K562 (cell line): ENCODE measurements around the gene CIAO2A. TPM values are rescaled to one million over a fixed set of nuclear protein-coding genes. Genes with fewer than 3 reads are reported as not detected.

Experiments
- ATAC-seq: fragments of 200-7000 bp; cut with Tn5 transposase; 3 replicates; pipeline ENCODE4 v1.9.1; 2020; ENCODE audit warnings: moderate library complexity
- BruUV-seq: library from RNA; stranded (reverse); fragments of 400-500 nt; replicated peaks from 2 replicates; lab custom pipeline; 2021; lab: Mats Ljungman, UMichigan
- CTCF ChIA-PET: fragments of 300-600 bp; formaldehyde crosslinking; extraction: SDS; loops from one replicate; lab custom pipeline; 2021; ENCODE audit warnings: low intra/inter-chr PET ratio; lab: Yijun Ruan, JAX
- POLR2A ChIA-PET: fragments of 300-600, 350-650 bp; sonication (Branson Sonifier 250); formaldehyde crosslinking; extraction: SDS; loops from one replicate; lab custom pipeline; 2021; ENCODE audit warnings: antibody characterized with exemption, inconsistent platforms; lab: Yijun Ruan, JAX
- DNase-seq, 4 experiments: peaks; one replicate each; pipeline versions ENCODE4 v3.0.0 to v3.0.0-alpha.2; 2011 to 2018; ENCODE audit warnings: low spot score in 3 of 4, mixed read lengths in 3 of 4; ENCODE audit errors: extremely low read depth in 1 of 4
- FAIRE-seq: peaks from 2 replicates; lab custom pipeline; 2011; peaks lifted over from hg19 to GRCh38; lab: Jason Lieb, UNC
- H2AFZ ChIP-seq: 2 replicates; pipeline ENCODE4 v1.6.0; 2011; ENCODE audit warnings: low read depth, low read length, control low read depth, inconsistent platforms
- H3K27ac ChIP-seq: fragments of 200-600 bp; 3 replicates; pipeline ENCODE4 v1.8.0; 2011; ENCODE audit warnings: low read depth, mild to moderate bottlenecking, control low read depth, inconsistent platforms, low read length, moderate library complexity, mixed read lengths; ENCODE audit errors: extremely low read depth
- H3K27me3 ChIP-seq, 2 experiments: fragments of 300-600 bp in 1 of 2; 2 replicates in 1 of 2; 3 replicates in 1 of 2; pipeline versions ENCODE4 v1.6.0 to v1.8.0; 2011; ENCODE audit warnings: inconsistent platforms in 2 of 2, low read length in 2 of 2, mild to moderate bottlenecking in 1 of 2, mixed read lengths in 1 of 2, moderate library complexity in 1 of 2; ENCODE audit not compliant: control insufficient read depth in 2 of 2, insufficient read depth in 2 of 2
- H3K36me3 ChIP-seq: fragments of 300-600 bp; 3 replicates; pipeline ENCODE4 v1.8.0; 2011; ENCODE audit warnings: mild to moderate bottlenecking, low read length, inconsistent platforms; ENCODE audit not compliant: control insufficient read depth, insufficient read depth
- H3K4me1 ChIP-seq, 2 experiments: fragments of 200-600 bp in 1 of 2; replicated peaks in 1 of 2; 2 replicates in 1 of 2; 3 replicates in 1 of 2; pipeline versions ENCODE4 v1.5.1 to v1.8.0; 2011; ENCODE audit warnings: inconsistent platforms in 2 of 2, low read length in 2 of 2, mild to moderate bottlenecking in 1 of 2, mixed read lengths in 1 of 2, moderate library complexity in 1 of 2; ENCODE audit not compliant: control insufficient read depth in 2 of 2, insufficient read depth in 2 of 2
- H3K4me2 ChIP-seq: 2 replicates; pipeline ENCODE4 v1.6.1; 2011; ENCODE audit warnings: low read length, control low read depth, inconsistent platforms, mixed read lengths; ENCODE audit not compliant: insufficient read depth
- H3K4me3 ChIP-seq: fragments of 200-600 bp; sonication (generic), shearing (Covaris generic); 2 replicates; pipeline ENCODE4 v1.5.1; 2016; ENCODE audit warnings: control low read depth, inconsistent platforms
- H3K79me2 ChIP-seq: fragments of 200-600 bp; 3 replicates; pipeline ENCODE4 v1.8.0; 2011; ENCODE audit warnings: low read length, inconsistent platforms; ENCODE audit not compliant: control insufficient read depth, insufficient read depth
- H3K9ac ChIP-seq, 2 experiments: 2 replicates each; pipeline versions ENCODE4 v1.6.0 to v1.6.1; 2011; ENCODE audit warnings: low read depth in 2 of 2, low read length in 2 of 2, control low read depth in 1 of 2, inconsistent platforms in 1 of 2, mild to moderate bottlenecking in 1 of 2, mixed read lengths in 1 of 2; ENCODE audit not compliant: insufficient read depth in 1 of 2
- H3K9me1 ChIP-seq: one replicate; pipeline ENCODE4 v1.6.0; 2011; ENCODE audit warnings: inconsistent platforms, mild to moderate bottlenecking, low read length, moderate library complexity; ENCODE audit not compliant: control insufficient read depth, insufficient read depth
- H3K9me3 ChIP-seq: replicated peaks from 2 replicates; pipeline ENCODE4 v1.5.1; 2011; ENCODE audit warnings: low read depth, low read length, inconsistent platforms; ENCODE audit not compliant: control insufficient read depth, insufficient read depth
- H4K20me1 ChIP-seq: replicated peaks from 2 replicates; pipeline ENCODE4 v1.6.1; 2011; ENCODE audit warnings: low read length, inconsistent platforms, mixed read lengths; ENCODE audit not compliant: control insufficient read depth, insufficient read depth
- AFF4 ChIP-seq: sonication (generic); formaldehyde crosslinking; IDR thresholded peaks from 2 replicates; pipeline ENCODE4 v1.8.0; 2023; ENCODE audit warnings: mild to moderate bottlenecking, missing genetic modification reagents
- CREBBP ChIP-seq: IDR thresholded peaks from one replicate; pipeline ENCODE4 v1.6.1; 2012; ENCODE audit warnings: low read depth, mild to moderate bottlenecking, control low read depth, inconsistent platforms, low read length
- CTCFL ChIP-seq: IDR thresholded peaks from 2 replicates; pipeline ENCODE4 v1.6.1; 2011; ENCODE audit warnings: borderline replicate concordance, low read depth, mild to moderate bottlenecking, moderate library complexity, low read length; ENCODE audit not compliant: insufficient read depth, poor library complexity, severe bottlenecking
- ELF1 ChIP-seq: fragments of 200-800 bp; sonication (Bioruptor generic); IDR thresholded peaks from 2 replicates; pipeline ENCODE4 v1.6.1; 2016; ENCODE audit warnings: missing genetic modification characterization, missing compliant biosample characterization
- FOXK2 ChIP-seq, 2 experiments: fragments of 450-650 bp; IDR thresholded peaks in 1 of 2; conservative IDR thresholded peaks in 1 of 2; 2 replicates each; pipeline ENCODE4 v1.6.1; 2016; ENCODE audit warnings: low read depth in 2 of 2, mild to moderate bottlenecking in 1 of 2
- JUNB ChIP-seq: fragments of 450-650 bp; formaldehyde crosslinking; conservative IDR thresholded peaks from 2 replicates; pipeline ENCODE4 v1.4.0; 2020; ENCODE audit warnings: mild to moderate bottlenecking
- PHTF2 ChIP-seq: fragments of 250-450 bp; sonication (Bioruptor Pico); IDR thresholded peaks from 2 replicates; pipeline ENCODE4 v1.5.0; 2021; ENCODE audit warnings: mild to moderate bottlenecking
- POLR2AphosphoS5 ChIP-seq: IDR thresholded peaks from 2 replicates; pipeline ENCODE4 v1.6.1; 2011; ENCODE audit warnings: mild to moderate bottlenecking, low read depth, low read length, moderate library complexity; ENCODE audit not compliant: control insufficient read depth, insufficient read depth
- SFPQ ChIP-seq: fragments of 200-400 bp; formaldehyde crosslinking; IDR thresholded peaks from 2 replicates; pipeline ENCODE4 v1.6.1; 2017; ENCODE audit warnings: mild to moderate bottlenecking, low read depth, low read length, moderate library complexity
- SUPT5H ChIP-seq: fragments of 450-650 bp; IDR thresholded peaks from 2 replicates; pipeline ENCODE4 v1.6.1; 2016
- TCF3 ChIP-seq: sonication (generic); formaldehyde crosslinking; IDR thresholded peaks from 2 replicates; pipeline ENCODE4 v1.4.0; 2020; ENCODE audit warnings: mild to moderate bottlenecking, missing genetic modification reagents
- THRAP3 ChIP-seq: fragments of 450-650 bp; IDR thresholded peaks from 2 replicates; pipeline ENCODE4 v1.6.1; 2016; ENCODE audit warnings: mild to moderate bottlenecking, inconsistent platforms, borderline replicate concordance
- ZNF143 ChIP-seq: sonication (generic); formaldehyde crosslinking; IDR thresholded peaks from 2 replicates; pipeline ENCODE4 v1.9.0; 2022; ENCODE audit warnings: mild to moderate bottlenecking, missing genetic modification reagents
- ZNF165 ChIP-seq: fragments of 250-450 bp; sonication (Bioruptor Pico); IDR thresholded peaks from 2 replicates; pipeline ENCODE4 v1.4.0; 2020; ENCODE audit warnings: borderline replicate concordance
- ZNF764 ChIP-seq: fragments of 250-450 bp; sonication (Bioruptor Pico); IDR thresholded peaks from 2 replicates; pipeline ENCODE4 v1.4.0; 2020; ENCODE audit warnings: low read depth, mild to moderate bottlenecking, moderate library complexity
- WGBS: fragments of 100-300 bp; shearing (Covaris generic); methylation state at CpG from one replicate; pipeline ENCODE4 v1.1.6; 2016; ENCODE audit warnings: low coverage, mixed read lengths; ENCODE audit not compliant: insufficient coverage; ENCODE audit errors: missing lambda C conversion rate; 5-methylcytosine and 5-hydroxymethylcytosine counted together
- in situ Hi-C: fragments of 300-500 bp; cut with MboI; formaldehyde crosslinking; loops from 4 replicates; pipeline ENCODE4 v1.15.0; 2018; ENCODE audit warnings: inconsistent platforms, mixed read lengths
- intact Hi-C: fragments of 100-400 bp; cut with micrococcal nuclease; formaldehyde crosslinking; loops from 2 replicates; pipeline ENCODE4 v1.14.2; 2022
- polyA plus RNA-seq, 8 experiments: library from polyadenylated mRNA; depleted of rRNA in 4 of 8; stranded (reverse) in 5 of 8; unstranded in 3 of 8; fragments of >200 nt; fragmentation: Nextera tagmentation in 2 of 8; fragmentation: Illumina TruSeq in 1 of 8; extraction: Ambion mirVana in 2 of 8; extraction: Trizol in 1 of 8; gene quantifications; 2 replicates each; pipeline versions ENCODE4 v1.2.1 to v1.2.3, GENCODE V29; 2011 to 2014; ENCODE audit warnings: inconsistent platforms in 1 of 8, missing spikeins in 1 of 8
- total RNA-seq, 7 experiments: library from RNA; depleted of rRNA in 6 of 7; stranded (reverse); fragments of >200 nt in 6 of 7; fragmentation: Illumina TruSeq in 2 of 7; extraction: Trizol in 2 of 7; gene quantifications; 2 replicates each; pipeline versions ENCODE4 v1.2.1 to v1.2.3, GENCODE V29; 2011 to 2021; ENCODE audit warnings: low replicate concordance in 1 of 7

The CIAO2A gene
- total and polyA plus RNA-seq, 9 of the 15 experiments (the other 6 are each of a cell fraction or from before 2014, with no cell fraction given), result 161 to 429 (median 313) TPM

GRCh38 chr15:64102497-64102896, 8.9 kb upstream of the CIAO2A start:
- intact Hi-C loops (no loop called here), in situ Hi-C loops (no loop called here)
- BruUV-seq, result no TSS peak
- H3K4me1 ChIP-seq, result peaks cover 6 to 19% of the 10 kb centered on the region in 2 experiments; a peak in 3 of 5 replicates
- ChIA-PET POLR2A (interaction anchor here (1.7 kb wide), 1 partner anchor 10 kb away, joined by 7 read pairs; no protein-coding TSS in a partner anchor), CTCF (no interaction called here)
- H4K20me1 ChIP-seq, result peaks cover 12% of the 10 kb centered on the region; the same call in 1 of the 2 replicates
- no peaks in the 10 kb centered on the region for H3K9me3 ChIP-seq
- ATAC-seq (no peak), DNase-seq (no peak), FAIRE-seq (no peak)
- H3K4me2 ChIP-seq, result no peak overlapping the region
- H2AFZ ChIP-seq, result no peak overlapping the region
- H3K4me3 ChIP-seq, result no peak overlapping the region
- H3K9ac ChIP-seq, result no peak overlapping the region
- no peaks in the 10 kb centered on the region for H3K27me3 ChIP-seq
- H3K9me1 ChIP-seq, result no peaks in the 10 kb centered on the region
- H3K36me3 ChIP-seq, result peaks cover 24% of the 10 kb centered on the region
- peaks cover 99% of the 10 kb centered on the region for H3K79me2 ChIP-seq
- WGBS, result 92% methylated on average over 1 of the region's 2 CpGs
- H3K27ac ChIP-seq, result no peak overlapping the region
- TF ChIP-seq ZNF143 (CRISPR knock-in tag) (no peak), ZNF764 (CRISPR knock-in tag) (no peak), AFF4 (CRISPR knock-in tag) (no peak), THRAP3 (no peak), JUNB (CRISPR knock-in tag) (no peak), TCF3 (CRISPR knock-in tag) (no peak), CREBBP (no peak), SUPT5H (no peak), ELF1 (tag) (no peak), ZNF165 (CRISPR knock-in tag) (no peak), PHTF2 (CRISPR knock-in tag) (no peak), FOXK2 (conservative IDR thresholded peaks at IDR 0.05 in 1 of 2, IDR thresholded peaks at IDR 0.05 in 1 of 2; ENCODE audit: low read depth in 2 of 2) (no peak), SFPQ (no peak), POLR2AphosphoS5 (no peak), CTCFL (no peak)
